HS-5 (cell line): ENCODE results near the gene LGALS9B.
"Not testable (repeated sequence)": the region's sequence is repeated elsewhere in the genome, so short reads cannot be mapped to it uniquely, and the experiment has no call there.

ENCODE experiments used
- DNase-seq: peaks from one replicate; pipeline ENCODE4 v3.0.0-alpha.2; 2012; ENCODE audit warnings: low read depth

Gene LGALS9B

GRCh38 chr17:20416381-20416911 lies 50.9 kb downstream of the LGALS9B start:
- DNase-seq: not testable (repeated sequence)

GRCh38 chr17:20415479-20415878 lies 51.9 kb downstream of the LGALS9B start:
- DNase-seq: not testable (repeated sequence)

- DNase-seq: not testable (repeated sequence)
Measured at GRCh38 chr17:20401306-20402022, 65.9 kb downstream of the LGALS9B start.

GRCh38 chr17:20400559-20401305 lies 66.6 kb downstream of the LGALS9B start:
- not testable (repeated sequence) for DNase-seq
